ENCODE measurements around the gene ZBTB43. TPM values are rescaled to one million over a fixed set of nuclear protein-coding genes. Genes with fewer than 3 reads are reported as not detected.

ZBTB43 gene
- total and polyA plus RNA-seq, 10 donors: 1.4 to 19.2 (median 14.1) TPM

GRCh38 chr9:126856326-126856877 lies 51.6 kb downstream of the ZBTB43 start:
- H3K4me1 ChIP-seq: peaks cover 5 to 15% (median 11%) of the 10 kb centered on the region in 6 donors
- no peaks in the 10 kb centered on the region for H3K36me3 ChIP-seq
- no peak for TF ChIP-seq POLR2A (IDR thresholded peaks at IDR 0.05)
- no peak for TF ChIP-seq POLR2AphosphoS5 (IDR thresholded peaks at IDR 0.05)
- no peaks in the 10 kb centered on the region for H3K9me3 ChIP-seq
- no peak for DNase-seq
- H3K27me3 ChIP-seq (replicated peaks in 1 of 7): peaks cover 0 to 34% (median 0%) of the 10 kb centered on the region in 7 donors
- WGBS, 5 donors: 77 to 84% (median 78%) methylated on average over 6 of the region's 6 CpGs
- no peak overlapping the region for H3K4me3 ChIP-seq
- intact Hi-C loops (cut with DNase I; ENCODE audit: low total_unique reads): no loop called here
- no peak overlapping the region for H3K27ac ChIP-seq

GRCh38 chr9:126857261-126857960 lies 52.6 kb downstream of the ZBTB43 start:
- intact Hi-C loops (cut with DNase I; ENCODE audit: low total_unique reads): no loop called here
- DNase-seq: no peak
- WGBS, 5 donors: 81 to 88% (median 87%) methylated on average over 8 of the region's 8 CpGs

GRCh38 chr9:126859111-126859510 lies 54.3 kb downstream of the ZBTB43 start:
- Histone ChIP-seq H3K27me3 (replicated peaks in 1 of 7) (peaks cover 0 to 8% (median 0%) of the 10 kb centered on the region in 7 donors), H3K9me3 (no peaks in the 10 kb centered on the region), H3K4me3 (no peak overlapping the region), H3K4me1 (peaks cover 24 to 42% (median 38%) of the 10 kb centered on the region in 6 donors), H3K27ac (no peak overlapping the region), H3K36me3 (peaks cover 0 to 8% (median under 1%) of the 10 kb centered on the region in 6 donors)
- TF ChIP-seq POLR2AphosphoS5 (IDR thresholded peaks at IDR 0.05) (no peak), POLR2A (IDR thresholded peaks at IDR 0.05) (no peak), CTCF (IDR thresholded peaks at IDR 0.05 in 8 of 11, conservative IDR thresholded peaks at IDR 0.05 in 3 of 11) (no peak)
- 88 to 97% (median 92%) methylated on average over 2 of the region's 2 CpGs for WGBS, 5 donors
- no peak for DNase-seq
- intact Hi-C loops (cut with DNase I; ENCODE audit: low total_unique reads): no loop called here

More at GRCh38 chr9:126857261-126857960, 52.6 kb downstream of the ZBTB43 start:
- Histone ChIP-seq H3K27ac (no peak overlapping the region), H3K27me3 (replicated peaks in 1 of 7) (peaks cover 0 to 23% (median 0%) of the 10 kb centered on the region in 7 donors), H3K36me3 (no peaks in the 10 kb centered on the region), H3K4me1 (peaks cover 15 to 25% (median 21%) of the 10 kb centered on the region in 6 donors), H3K4me3 (no peak overlapping the region), H3K9me3 (no peaks in the 10 kb centered on the region)
- TF ChIP-seq POLR2A (IDR thresholded peaks at IDR 0.05) (no peak), POLR2AphosphoS5 (IDR thresholded peaks at IDR 0.05) (no peak), CTCF (IDR thresholded peaks at IDR 0.05 in 8 of 11, conservative IDR thresholded peaks at IDR 0.05 in 3 of 11) (no peak)

GRCh38 chr9:126860077-126860756 lies 55.4 kb downstream of the ZBTB43 start, which contains the start of gene ZBTB34:
ZBTB34 (plus strand) TSS chr9:126860639; CDS start chr9:126879400, 18,761 bp downstream.
- WGBS, 5 donors: 0 to 2% (median 1%) methylated on average over 9 to 67 of the region's 67 CpGs
- intact Hi-C loops (cut with DNase I; ENCODE audit: low total_unique reads): no loop called here
- peak within 1 kb of the TSS; percentile 72 to 91 (median 80) for H3K4me3 ChIP-seq
- H3K27ac ChIP-seq: peak within 1 kb of the TSS; percentile 95 to 98 (median 97)
- peak; percentile 94 for DNase-seq
- H3K27me3 ChIP-seq (replicated peaks in 1 of 7): peaks cover 0 to 7% (median 0%) of the 10 kb centered on the region in 7 donors
- H3K9me3 ChIP-seq: no peaks in the 10 kb centered on the region
- TF ChIP-seq POLR2AphosphoS5 (IDR thresholded peaks at IDR 0.05): peak; percentile 78 to 85 (median 78)
- TF ChIP-seq CTCF (IDR thresholded peaks at IDR 0.05 in 8 of 11, conservative IDR thresholded peaks at IDR 0.05 in 3 of 11): peak; percentile 98 to 100 (median 99)
- TF ChIP-seq POLR2A (IDR thresholded peaks at IDR 0.05): peak in 1 of 3 donors; percentile 32
- H3K36me3 ChIP-seq: peaks cover 0 to 19% (median 2%) of the 10 kb centered on the region in 6 donors
- H3K4me1 ChIP-seq: peaks cover 24 to 53% (median 40%) of the 10 kb centered on the region in 6 donors

Data from spleen (tissue), 11 donors.